ENCODE measurements around the gene REST.
A peak's percentile ranks its signal among the peaks of the same experiment; 100 is the strongest.
"Not testable (repeated sequence)": the region's sequence is repeated elsewhere in the genome, so short reads cannot be mapped to it uniquely, and the experiment has no call there.

The REST gene

GRCh38 chr4:56892691-56893090 is 15.0 kb upstream of the REST start:
- DNase-seq (ENCODE audit: extremely low spot score): no peak
- CTCF ChIA-PET: no interaction called here
- POLR2A ChIA-PET: no interaction called here

GRCh38 chr4:56897842-56898241 is 9.9 kb upstream of the REST start:
- CTCF ChIA-PET; DNase-seq (ENCODE audit: extremely low spot score); POLR2A ChIA-PET: not testable (repeated sequence)

More at GRCh38 chr4:56892691-56893090, 15.0 kb upstream of the REST start:
- TF ChIP-seq, protein P1, sequence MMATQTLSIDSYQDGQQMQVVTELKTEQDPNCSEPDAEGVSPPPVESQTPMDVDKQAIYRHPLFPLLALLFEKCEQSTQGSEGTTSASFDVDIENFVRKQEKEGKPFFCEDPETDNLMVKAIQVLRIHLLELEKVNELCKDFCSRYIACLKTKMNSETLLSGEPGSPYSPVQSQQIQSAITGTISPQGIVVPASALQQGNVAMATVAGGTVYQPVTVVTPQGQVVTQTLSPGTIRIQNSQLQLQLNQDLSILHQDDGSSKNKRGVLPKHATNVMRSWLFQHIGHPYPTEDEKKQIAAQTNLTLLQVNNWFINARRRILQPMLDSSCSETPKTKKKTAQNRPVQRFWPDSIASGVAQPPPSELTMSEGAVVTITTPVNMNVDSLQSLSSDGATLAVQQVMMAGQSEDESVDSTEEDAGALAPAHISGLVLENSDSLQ (IDR thresholded peaks at IDR 0.05): no peak
- TF ChIP-seq SUZ12 (IDR thresholded peaks at IDR 0.05) (no peak), FOXM1 (IDR thresholded peaks at IDR 0.05; ENCODE audit: borderline replicate concordance) (no peak)

GRCh38 chr4:56900186-56900585 is 7.5 kb upstream of the REST start:
- POLR2A ChIA-PET; DNase-seq (ENCODE audit: extremely low spot score): not testable (repeated sequence)

DNA sequence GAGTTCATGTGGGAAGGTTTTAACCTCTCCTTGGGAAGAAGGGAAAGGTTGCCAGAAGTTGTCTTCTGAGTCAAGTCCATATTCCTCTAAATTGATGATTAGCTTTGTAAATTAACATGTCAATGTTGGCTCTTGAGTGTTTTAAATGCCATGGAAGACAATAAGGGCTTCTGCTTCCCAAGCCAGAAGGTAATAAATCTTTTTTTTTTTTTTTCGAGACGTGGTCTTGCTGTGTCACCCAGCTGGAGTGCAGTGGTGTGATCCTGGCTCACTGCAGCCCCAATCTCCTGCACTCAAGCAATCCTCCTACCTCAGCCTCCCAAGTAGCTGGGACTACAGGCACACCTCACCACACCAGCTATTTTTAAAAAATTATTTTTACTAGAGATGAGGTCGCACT is 5.0 kb upstream of the REST start:
- no peak for TF ChIP-seq LEF1 (IDR thresholded peaks at IDR 0.05; ENCODE audit: borderline replicate concordance)
- peak; percentile 69 for TF ChIP-seq ZNF384 (IDR thresholded peaks at IDR 0.05)
- no peak for TF ChIP-seq BHLHE40 (IDR thresholded peaks at IDR 0.05; ENCODE audit: borderline replicate concordance)
- no peak for TF ChIP-seq SUZ12 (IDR thresholded peaks at IDR 0.05)
- TF ChIP-seq FOXM1 (IDR thresholded peaks at IDR 0.05; ENCODE audit: borderline replicate concordance): no peak
- TF ChIP-seq FOXK2 (IDR thresholded peaks at IDR 0.05): no peak
- DNase-seq (ENCODE audit: extremely low spot score): no peak
- ChIA-PET CTCF (no interaction called here), POLR2A (interaction anchor here (0.8 kb wide), 1 partner anchor 75 kb away, joined by 4 read pairs; no protein-coding TSS in a partner anchor)

More at GRCh38 chr4:56900186-56900585, 7.5 kb upstream of the REST start:
- CTCF ChIA-PET: not testable (repeated sequence)

DNA sequence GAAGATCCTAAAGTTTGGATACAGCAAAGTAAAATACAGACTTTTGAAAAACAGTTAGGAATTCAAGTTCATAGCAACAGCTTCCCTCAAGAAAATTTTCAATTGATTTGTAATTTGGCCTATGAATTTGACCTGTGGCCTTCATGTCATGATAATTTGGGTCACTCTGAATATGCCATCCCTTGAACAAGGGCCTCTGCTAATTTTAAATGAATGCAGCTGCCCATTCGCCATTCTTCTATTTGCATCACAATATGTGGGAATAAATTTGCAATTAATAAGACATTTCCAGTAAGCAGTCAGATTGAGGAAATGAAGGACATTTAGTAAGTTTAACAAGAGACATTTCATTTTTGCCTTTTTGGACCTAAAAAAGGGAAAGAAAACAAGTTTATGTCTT is 1.9 kb upstream of the REST start:
- no peak for DNase-seq (ENCODE audit: extremely low spot score)
- CTCF ChIA-PET: no interaction called here
- POLR2A ChIA-PET: interaction anchor here (3.8 kb wide), 1 partner anchor 72 kb away, joined by 28 read pairs; the partner anchor contains the start of genes NOA1 and POLR2B
- no peak for TF ChIP-seq SUZ12 (IDR thresholded peaks at IDR 0.05)
- TF ChIP-seq CTBP1 (IDR thresholded peaks at IDR 0.05; ENCODE audit: borderline replicate concordance): no peak
- TF ChIP-seq, protein P1 (IDR thresholded peaks at IDR 0.05): no peak
- TF ChIP-seq HDGF (IDR thresholded peaks at IDR 0.05; ENCODE audit: borderline replicate concordance): no peak
- no peak for TF ChIP-seq ZNF384 (IDR thresholded peaks at IDR 0.05)
- TF ChIP-seq ELF4 (IDR thresholded peaks at IDR 0.05): no peak
- no peak for TF ChIP-seq BHLHE40 (IDR thresholded peaks at IDR 0.05; ENCODE audit: borderline replicate concordance)
- TF ChIP-seq FOXA1 (IDR thresholded peaks at IDR 0.05): no peak
- no peak for TF ChIP-seq L3MBTL2 (conservative IDR thresholded peaks at IDR 0.05)
- no peak for TF ChIP-seq NFRKB (IDR thresholded peaks at IDR 0.05)
- TF ChIP-seq FOXM1 (IDR thresholded peaks at IDR 0.05; ENCODE audit: borderline replicate concordance): no peak

DNA sequence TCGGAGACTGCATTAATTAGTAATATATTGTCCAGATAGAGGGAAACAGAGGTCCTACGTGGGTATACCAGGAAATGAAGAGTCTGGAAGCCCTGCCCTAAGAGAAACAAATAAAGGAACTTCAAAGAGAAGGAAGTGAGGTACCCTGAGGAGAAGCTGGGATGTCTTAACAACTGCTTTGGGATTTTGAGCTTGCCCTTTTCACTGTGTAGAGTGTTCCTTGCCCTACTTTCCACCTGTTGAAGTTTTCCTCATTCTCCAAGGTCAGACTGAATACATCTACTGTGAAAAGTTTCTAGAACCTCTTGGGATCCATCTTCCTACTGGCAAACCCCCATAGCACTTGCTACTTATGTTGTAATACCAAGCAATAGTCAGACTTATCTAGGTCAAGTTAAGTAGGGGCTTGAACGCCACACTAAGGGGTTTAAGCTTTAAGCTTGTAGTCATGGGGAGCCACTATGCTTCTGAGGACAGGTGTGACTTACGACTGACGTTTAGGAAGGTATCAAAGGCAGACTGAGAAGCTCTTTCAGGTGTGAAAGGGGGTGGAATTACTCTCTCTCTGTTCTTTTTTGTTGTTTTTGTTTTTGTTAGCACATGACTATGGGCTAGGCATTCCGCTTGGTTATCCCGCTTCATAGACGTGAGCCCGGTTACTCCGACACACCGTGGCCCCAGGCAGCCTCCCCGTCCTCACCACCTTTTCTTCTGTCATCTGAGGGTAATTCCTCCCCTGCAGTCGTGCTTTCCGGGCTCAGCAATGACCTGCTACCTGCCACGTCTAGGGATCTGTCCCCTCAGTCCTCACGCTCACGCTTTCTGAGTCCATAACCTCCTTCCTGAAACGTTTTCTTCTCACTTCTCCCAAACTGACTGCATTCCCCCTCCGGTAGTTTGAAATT is 959 bp upstream of the REST start:
- peak; percentile 10 for DNase-seq (ENCODE audit: extremely low spot score)
- no peak for TF ChIP-seq FOXA1 (IDR thresholded peaks at IDR 0.05)
- no peak for TF ChIP-seq TARDBP (IDR thresholded peaks at IDR 0.05)
- TF ChIP-seq FOXM1 (IDR thresholded peaks at IDR 0.05; ENCODE audit: borderline replicate concordance): no peak
- TF ChIP-seq L3MBTL2 (conservative IDR thresholded peaks at IDR 0.05): no peak
- TF ChIP-seq, protein P1 (IDR thresholded peaks at IDR 0.05): no peak
- TF ChIP-seq SP1 (IDR thresholded peaks at IDR 0.05): no peak
- no peak for TF ChIP-seq BHLHE40 (IDR thresholded peaks at IDR 0.05; ENCODE audit: borderline replicate concordance)
- TF ChIP-seq NFRKB (IDR thresholded peaks at IDR 0.05): no peak
- no peak for TF ChIP-seq CTBP1 (IDR thresholded peaks at IDR 0.05; ENCODE audit: borderline replicate concordance)
- no peak for TF ChIP-seq ZNF384 (IDR thresholded peaks at IDR 0.05)
- TF ChIP-seq SUZ12 (IDR thresholded peaks at IDR 0.05): no peak
- CTCF ChIA-PET: no interaction called here
- POLR2A ChIA-PET: interaction anchor here (0.5 to 3.8 kb wide), 4 partner anchors 11 to 547 kb away, joined by 3 to 28 read pairs (median 4); partner anchors contain the start of genes NOA1 and POLR2B
